Activated naive CD4-positive, alpha-beta T cell treated with anti-CD3 and anti-CD28 coated beads, Interleukin-2, amount 10 ng/mL, durations not matched to agents 7 days and 5 days (primary cell): ENCODE measurements around the gene NUP210.

ENCODE experiments used
- CTCF ChIA-PET: fragments of 350-600 bp; sonication (Branson Sonifier 250); formaldehyde crosslinking; loops from one replicate; lab custom pipeline; 2021; ENCODE audit warnings: antibody characterized with exemption; lab: Charles Lee
- DNase-seq: peaks from one replicate; pipeline ENCODE4 v3.0.0-alpha.2; 2020
- H3K27ac Mint-ChIP-seq: one replicate; pipeline ENCODE4 v1.8.0; 2021; ENCODE audit warnings: mild to moderate bottlenecking, moderate library complexity, mixed read lengths
- H3K27me3 Mint-ChIP-seq: one replicate; pipeline ENCODE4 v1.8.0; 2021; ENCODE audit warnings: mild to moderate bottlenecking, mixed read lengths
- H3K36me3 Mint-ChIP-seq: one replicate; pipeline ENCODE4 v1.8.0; 2021; ENCODE audit warnings: mixed read lengths
- H3K4me1 Mint-ChIP-seq: one replicate; pipeline ENCODE4 v1.8.0; 2021; ENCODE audit warnings: mixed read lengths
- H3K4me3 Mint-ChIP-seq: one replicate; pipeline ENCODE4 v1.8.0; 2021; ENCODE audit warnings: mild to moderate bottlenecking, moderate library complexity, mixed read lengths
- H3K9me3 Mint-ChIP-seq: one replicate; pipeline ENCODE4 v1.8.0; 2021; ENCODE audit warnings: mixed read lengths

Gene NUP210

DNA sequence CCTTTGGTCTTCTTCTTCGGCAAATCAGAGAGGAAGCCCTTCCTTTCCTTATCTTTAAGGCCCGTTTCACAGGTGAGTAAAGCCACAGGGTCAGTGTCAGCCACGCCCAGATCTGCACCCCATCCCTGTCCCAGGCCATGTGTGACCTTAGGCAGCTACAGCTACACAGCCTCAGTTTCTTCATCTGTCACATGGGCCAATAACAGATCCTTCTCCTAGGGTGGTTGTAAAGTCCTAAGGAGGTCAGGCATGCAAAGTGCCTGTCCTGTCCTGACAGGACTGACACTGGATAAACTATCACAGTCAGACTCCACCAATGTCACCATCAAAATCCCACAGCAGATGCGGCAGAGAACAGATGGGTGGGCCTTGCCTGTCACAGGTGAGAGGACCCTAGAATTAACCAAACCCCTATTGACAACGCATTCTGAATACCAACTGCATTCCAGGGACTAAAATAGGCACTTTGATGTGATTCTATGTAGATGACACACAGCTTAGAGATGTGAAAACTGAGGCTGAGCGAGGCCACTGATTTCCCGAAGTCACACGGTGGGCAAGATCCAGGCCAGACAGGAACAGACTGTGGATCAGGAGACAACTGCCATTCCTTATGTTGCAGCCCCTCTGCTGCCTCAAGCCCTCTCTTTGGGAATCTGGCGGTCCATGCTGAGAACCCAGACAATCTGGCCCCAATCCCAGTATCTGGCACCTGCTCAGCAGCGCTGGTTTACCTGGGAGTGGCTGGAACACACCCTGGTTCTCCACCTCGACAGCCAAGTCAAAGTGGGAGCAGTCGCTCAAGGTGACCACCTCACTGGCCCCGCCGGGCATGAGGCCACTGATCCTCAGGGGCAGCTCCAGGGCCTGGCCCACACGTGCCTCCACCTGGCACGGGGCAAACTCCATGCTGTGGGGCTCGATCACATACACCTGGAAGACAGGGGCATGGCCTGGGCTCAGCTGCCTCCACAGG is 48.7 kb downstream of the NUP210 start:
- no peaks in the 10 kb centered on the region for H3K27me3 Mint-ChIP-seq

DNA sequence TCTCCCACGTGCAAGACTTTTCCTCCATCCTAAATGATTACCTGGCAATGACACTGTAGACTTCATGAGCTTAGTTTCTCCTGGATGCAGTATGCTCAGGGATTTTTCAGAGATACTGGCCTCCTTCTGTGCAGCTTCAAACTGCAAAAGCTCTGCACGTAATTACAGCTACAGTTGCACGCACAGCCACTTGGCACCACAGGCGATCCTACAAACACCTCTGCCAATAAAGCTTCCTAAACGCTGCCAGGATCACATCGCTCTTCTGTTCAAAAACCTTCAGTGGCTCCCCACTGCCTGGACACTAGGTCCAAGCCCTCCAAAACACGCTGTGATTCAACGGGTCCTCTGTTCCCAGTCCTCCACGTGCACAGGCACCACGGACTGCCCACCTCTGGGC is 49.5 kb downstream of the NUP210 start:
- no peaks in the 10 kb centered on the region for H3K4me1 Mint-ChIP-seq
- no peaks in the 10 kb centered on the region for H3K9me3 Mint-ChIP-seq
- CTCF ChIA-PET: interaction anchor here (1.4 kb wide), 1 partner anchor 24 kb away, joined by 5 read pairs; no protein-coding TSS in a partner anchor
- no peak for DNase-seq
- no peak overlapping the region for H3K27ac Mint-ChIP-seq
- H3K36me3 Mint-ChIP-seq: peaks cover 54% of the 10 kb centered on the region
- no peaks in the 10 kb centered on the region for H3K27me3 Mint-ChIP-seq
- H3K4me3 Mint-ChIP-seq: no peak overlapping the region

More for the DNA sequence above, 48.7 kb downstream of the NUP210 start:
- Mint-ChIP-seq H3K9me3 (no peaks in the 10 kb centered on the region), H3K4me3 (no peak overlapping the region), H3K4me1 (no peaks in the 10 kb centered on the region), H3K27ac (no peak overlapping the region), H3K36me3 (peaks cover 52% of the 10 kb centered on the region)
- CTCF ChIA-PET: interaction anchor here (1.4 to 1.6 kb wide), 2 partner anchors 25 to 81 kb away, joined by 5 read pairs; no protein-coding TSS in a partner anchor
- no peak for DNase-seq

DNA sequence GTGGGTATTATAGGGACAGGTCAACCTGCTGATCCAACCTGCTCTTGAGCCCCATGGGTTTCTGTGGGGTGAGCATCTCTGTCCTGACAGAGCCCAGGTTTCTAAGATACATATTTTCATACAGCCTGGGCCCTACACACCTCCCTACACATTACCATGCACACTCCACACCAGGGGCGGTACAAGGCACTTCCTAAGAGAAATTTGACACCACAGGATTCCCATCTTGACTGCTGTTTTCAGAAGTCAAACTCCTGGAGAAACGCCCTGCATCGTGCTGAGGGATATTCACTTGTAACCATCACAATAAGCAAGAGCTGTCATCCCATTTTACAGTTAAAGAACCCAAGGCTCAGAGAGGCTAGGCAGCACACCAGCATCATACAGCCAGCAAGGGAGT is 50.1 kb downstream of the NUP210 start:
- DNase-seq: no peak
- H3K4me1 Mint-ChIP-seq: no peaks in the 10 kb centered on the region
- no peak overlapping the region for H3K27ac Mint-ChIP-seq
- no peaks in the 10 kb centered on the region for H3K27me3 Mint-ChIP-seq
- no peaks in the 10 kb centered on the region for H3K9me3 Mint-ChIP-seq
- CTCF ChIA-PET: interaction anchor here (0.6 to 1.4 kb wide), 2 partner anchors 24 to 93 kb away, joined by 3 to 5 read pairs; no protein-coding TSS in a partner anchor
- no peak overlapping the region for H3K4me3 Mint-ChIP-seq
- peaks cover 56% of the 10 kb centered on the region for H3K36me3 Mint-ChIP-seq

DNA sequence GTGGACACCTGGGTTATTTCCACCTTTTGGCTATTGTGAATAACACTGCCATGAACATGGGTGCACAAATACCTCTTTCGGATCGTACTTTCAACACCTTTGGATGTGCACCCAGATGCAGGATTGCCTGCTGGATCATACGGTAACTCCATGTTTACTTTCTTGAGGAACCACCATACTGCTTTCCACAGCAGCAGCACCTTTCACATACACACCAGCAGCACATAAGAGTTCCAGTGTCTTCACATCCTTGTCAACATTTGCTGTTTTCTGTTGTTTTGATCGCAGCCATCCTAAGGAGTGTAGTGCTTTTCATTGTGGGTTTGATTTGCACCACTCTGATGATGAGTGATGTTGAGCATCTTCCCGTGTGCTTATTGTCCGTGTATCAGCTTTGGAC is 51.3 kb downstream of the NUP210 start:
- no peak overlapping the region for H3K27ac Mint-ChIP-seq
- CTCF ChIA-PET: no interaction called here
- peaks cover 3% of the 10 kb centered on the region for H3K4me1 Mint-ChIP-seq
- H3K36me3 Mint-ChIP-seq: peaks cover 64% of the 10 kb centered on the region
- no peak overlapping the region for H3K4me3 Mint-ChIP-seq
- H3K9me3 Mint-ChIP-seq: no peaks in the 10 kb centered on the region
- no peak for DNase-seq
- H3K27me3 Mint-ChIP-seq: no peaks in the 10 kb centered on the region

DNA sequence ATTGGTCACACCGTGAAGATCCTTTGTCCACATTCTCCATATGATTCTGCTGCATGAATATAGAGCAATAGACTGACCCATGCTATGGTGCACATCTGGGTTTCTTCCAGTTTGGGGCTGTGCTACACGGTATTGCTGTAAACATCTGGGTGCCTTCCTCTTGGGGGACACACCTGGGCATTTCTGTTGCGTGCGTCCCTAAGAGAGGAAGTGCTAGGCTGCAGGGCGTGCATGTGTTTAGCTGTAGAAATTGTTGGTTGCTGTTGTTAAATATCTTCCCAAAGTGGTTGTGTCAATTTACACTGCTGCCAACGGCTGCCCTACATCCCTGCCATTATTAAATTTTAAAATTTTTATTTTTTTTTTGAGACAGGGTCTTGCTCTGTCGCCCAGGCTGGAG is 52.4 kb downstream of the NUP210 start:
- Mint-ChIP-seq H3K4me3 (no peak overlapping the region), H3K27me3 (no peaks in the 10 kb centered on the region), H3K36me3 (peaks cover 70% of the 10 kb centered on the region), H3K9me3 (no peaks in the 10 kb centered on the region), H3K27ac (peak overlapping the region; percentile 5), H3K4me1 (peaks cover 13% of the 10 kb centered on the region)
- CTCF ChIA-PET: no interaction called here
- no peak for DNase-seq

DNA sequence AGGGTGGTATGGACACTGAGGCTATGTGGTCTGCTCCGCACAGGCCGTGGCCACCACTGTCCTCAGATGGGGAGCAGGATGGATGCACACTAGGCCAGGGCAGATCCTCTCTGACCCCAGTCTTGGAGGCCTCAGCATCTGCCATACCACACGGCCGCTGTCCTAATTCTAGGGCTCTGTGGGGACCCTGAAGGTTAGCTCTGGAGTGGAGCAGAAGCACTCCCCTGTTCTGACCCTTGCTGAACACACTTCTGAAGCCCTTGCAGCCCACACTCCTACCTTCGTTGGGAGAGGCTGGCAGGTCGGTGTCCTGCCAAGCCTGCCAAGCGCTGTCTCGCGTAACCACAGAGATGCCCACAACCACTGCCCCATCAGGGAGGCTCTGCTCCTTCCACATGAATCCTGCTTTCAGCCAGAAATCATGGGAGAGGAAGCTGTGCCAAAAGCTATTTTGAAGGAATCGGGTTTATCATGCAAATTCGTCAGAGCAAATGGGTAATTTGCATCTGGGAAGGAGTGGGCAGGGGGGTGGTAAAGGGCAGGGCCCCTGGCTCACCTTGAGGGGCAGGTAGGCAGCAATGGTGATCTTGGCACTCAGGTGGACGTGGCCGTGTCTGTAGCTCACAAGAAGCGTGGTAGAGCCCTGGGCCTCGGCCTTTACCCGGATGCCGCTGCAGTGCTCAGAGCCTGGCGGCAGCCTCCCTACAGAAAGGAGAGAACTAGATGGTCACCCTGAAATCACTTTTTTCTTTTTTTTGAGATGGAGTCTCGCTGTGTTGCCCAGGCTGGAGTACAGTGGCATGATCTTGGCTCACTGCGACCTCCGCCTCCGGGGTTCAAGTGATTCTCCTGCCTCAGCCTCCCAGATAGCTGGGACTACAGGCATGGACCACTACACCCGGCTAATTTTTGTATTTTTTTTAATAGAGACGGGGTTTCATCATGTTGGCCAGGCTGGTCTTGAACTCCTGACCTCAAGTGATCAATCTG is 54.4 kb downstream of the NUP210 start:
- Mint-ChIP-seq H3K4me3 (no peak overlapping the region), H3K27ac (peak overlapping the region; percentile 2), H3K4me1 (peaks cover 24% of the 10 kb centered on the region), H3K9me3 (no peaks in the 10 kb centered on the region), H3K36me3 (peaks cover 71% of the 10 kb centered on the region), H3K27me3 (no peaks in the 10 kb centered on the region)
- DNase-seq: no peak
- CTCF ChIA-PET: no interaction called here

DNA sequence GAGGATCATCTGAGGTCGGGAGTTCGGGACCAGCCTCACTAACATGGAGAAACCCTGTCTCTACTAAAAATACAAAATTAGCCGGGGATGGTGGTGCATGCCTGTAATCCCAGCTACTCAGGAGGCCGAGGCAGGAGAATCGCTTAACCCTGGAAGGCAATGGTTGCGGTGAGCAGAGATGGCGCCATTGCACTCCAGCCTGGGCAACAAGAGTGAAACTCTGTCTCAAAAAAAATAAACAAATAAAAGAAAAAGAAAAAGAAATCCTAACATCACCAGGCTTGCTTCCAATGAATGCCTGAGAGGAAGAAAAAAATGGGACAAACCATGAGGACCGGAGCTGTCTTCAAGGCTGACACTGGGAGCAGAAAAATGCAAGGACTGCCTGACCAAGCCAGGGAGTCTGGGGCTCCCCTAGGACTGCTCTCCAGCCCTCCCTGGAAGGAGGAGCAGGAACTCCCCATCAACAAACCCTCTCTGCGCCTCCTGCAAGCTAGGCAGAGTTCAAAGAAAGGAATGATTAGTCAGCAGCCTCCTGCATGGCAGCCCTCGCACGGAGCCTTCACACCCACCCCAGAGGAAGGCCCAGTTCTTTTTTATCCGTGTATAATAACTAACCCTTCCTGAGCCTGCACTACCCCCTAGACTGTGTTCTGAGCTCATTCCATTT is 55.4 kb downstream of the NUP210 start:
- DNase-seq: no peak
- Mint-ChIP-seq H3K4me1 (peaks cover 24% of the 10 kb centered on the region), H3K36me3 (peaks cover 73% of the 10 kb centered on the region), H3K27ac (no peak overlapping the region), H3K9me3 (no peaks in the 10 kb centered on the region), H3K4me3 (no peak overlapping the region), H3K27me3 (no peaks in the 10 kb centered on the region)
- CTCF ChIA-PET: no interaction called here

DNA sequence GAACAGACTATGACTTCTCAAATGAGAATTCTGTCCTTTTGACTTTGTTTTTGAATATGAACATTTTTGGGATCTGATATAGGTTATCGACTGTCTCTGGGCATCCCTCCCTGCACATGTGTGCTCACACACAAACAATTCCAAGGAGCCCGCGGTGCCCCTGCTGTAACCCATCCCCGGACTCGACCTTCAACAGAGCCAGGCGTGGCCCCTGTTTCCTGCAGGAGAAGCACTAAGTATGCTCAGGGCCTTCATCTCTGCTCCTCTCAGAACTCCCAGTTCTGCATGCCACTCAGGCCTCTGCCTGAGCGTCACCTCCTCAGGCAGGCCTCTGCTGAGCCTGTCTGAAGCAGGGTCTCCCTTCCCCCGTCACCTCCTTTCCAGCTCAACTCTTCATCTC is 57.6 kb downstream of the NUP210 start:
- no peak for DNase-seq
- Mint-ChIP-seq H3K27ac (peak overlapping the region; percentile 64), H3K36me3 (peaks cover 76% of the 10 kb centered on the region), H3K4me1 (peaks cover 24% of the 10 kb centered on the region), H3K9me3 (no peaks in the 10 kb centered on the region), H3K27me3 (no peaks in the 10 kb centered on the region), H3K4me3 (no peak overlapping the region)
- CTCF ChIA-PET: interaction anchor here (0.9 to 1.3 kb wide), 4 partner anchors 9 to 90 kb away, joined by 3 to 6 read pairs (median 3); no protein-coding TSS in a partner anchor

DNA sequence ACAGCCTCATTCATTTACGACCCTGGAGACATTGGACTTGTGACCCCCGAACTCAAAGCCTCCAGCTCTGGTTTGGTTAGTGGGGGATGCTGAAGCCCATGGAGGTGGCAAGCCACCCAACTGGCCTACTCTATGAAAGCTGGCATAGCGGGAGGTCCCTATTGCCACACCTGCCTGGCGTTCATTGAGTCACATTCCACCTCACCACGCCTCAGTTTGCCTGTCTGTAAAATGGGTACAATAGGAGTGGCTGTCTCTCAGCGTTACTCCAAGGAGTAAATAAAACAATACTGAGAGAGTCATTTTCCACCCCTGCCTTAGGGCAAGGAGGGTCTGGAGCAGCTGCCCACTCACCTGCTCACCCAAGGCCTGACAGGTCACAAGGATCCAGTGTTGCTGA is 60.2 kb downstream of the NUP210 start:
- H3K27ac Mint-ChIP-seq: no peak overlapping the region
- no peak for DNase-seq
- H3K27me3 Mint-ChIP-seq: no peaks in the 10 kb centered on the region
- H3K4me3 Mint-ChIP-seq: no peak overlapping the region
- CTCF ChIA-PET: no interaction called here
- peaks cover 24% of the 10 kb centered on the region for H3K4me1 Mint-ChIP-seq
- H3K36me3 Mint-ChIP-seq: peaks cover 82% of the 10 kb centered on the region
- no peaks in the 10 kb centered on the region for H3K9me3 Mint-ChIP-seq

DNA sequence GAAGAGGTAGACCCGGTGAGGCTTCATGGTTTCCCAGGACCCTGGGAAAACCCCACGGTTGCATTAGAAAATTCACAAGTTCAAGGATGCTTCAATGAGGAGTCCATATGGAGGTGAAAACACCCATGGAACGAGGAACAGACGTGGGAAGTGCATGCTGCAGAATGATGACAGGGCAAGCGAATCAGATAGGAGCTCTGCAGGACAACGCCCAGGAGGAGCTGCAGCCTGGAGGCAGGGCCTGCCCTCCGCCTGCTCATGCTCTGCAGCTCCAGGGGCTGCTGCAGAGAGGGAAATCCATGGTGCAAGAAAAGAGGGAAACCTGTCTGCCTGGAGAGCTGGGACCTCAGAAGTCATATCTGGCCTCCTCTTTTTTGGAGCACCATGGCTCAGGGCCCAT is 61.5 kb downstream of the NUP210 start:
- Mint-ChIP-seq H3K36me3 (peaks cover 82% of the 10 kb centered on the region), H3K4me3 (no peak overlapping the region), H3K27me3 (no peaks in the 10 kb centered on the region), H3K9me3 (no peaks in the 10 kb centered on the region), H3K4me1 (peaks cover 28% of the 10 kb centered on the region), H3K27ac (peak overlapping the region; percentile 21)
- DNase-seq: no peak
- CTCF ChIA-PET: interaction anchor here (2.0 kb wide), 1 partner anchor 13 kb away, joined by 4 read pairs; no protein-coding TSS in a partner anchor

DNA sequence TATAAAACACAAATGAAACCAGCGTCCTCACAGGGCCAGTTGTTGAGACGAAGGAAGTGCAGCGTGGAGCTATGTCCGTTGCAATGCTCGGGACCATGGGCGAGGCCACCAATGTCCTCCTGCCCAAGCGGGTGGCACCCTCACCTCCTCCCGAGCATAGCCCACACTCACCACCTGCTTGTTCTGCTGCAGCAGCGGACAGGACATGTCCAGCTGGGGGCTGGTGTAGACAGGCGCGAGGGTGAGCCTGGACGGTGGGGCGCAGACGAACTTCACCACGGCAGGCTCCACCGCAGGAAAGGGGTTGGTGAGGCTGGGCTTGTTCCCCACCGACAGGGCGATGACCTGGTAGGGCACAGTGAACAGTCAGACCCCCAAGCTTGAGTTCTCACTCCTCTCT is 62.1 kb downstream of the NUP210 start:
- Mint-ChIP-seq H3K27me3 (no peaks in the 10 kb centered on the region), H3K27ac (no peak overlapping the region), H3K4me1 (peaks cover 28% of the 10 kb centered on the region), H3K9me3 (no peaks in the 10 kb centered on the region), H3K4me3 (no peak overlapping the region), H3K36me3 (peaks cover 82% of the 10 kb centered on the region)
- CTCF ChIA-PET: interaction anchor here (2.0 kb wide), 1 partner anchor 13 kb away, joined by 4 read pairs; no protein-coding TSS in a partner anchor
- no peak for DNase-seq

DNA sequence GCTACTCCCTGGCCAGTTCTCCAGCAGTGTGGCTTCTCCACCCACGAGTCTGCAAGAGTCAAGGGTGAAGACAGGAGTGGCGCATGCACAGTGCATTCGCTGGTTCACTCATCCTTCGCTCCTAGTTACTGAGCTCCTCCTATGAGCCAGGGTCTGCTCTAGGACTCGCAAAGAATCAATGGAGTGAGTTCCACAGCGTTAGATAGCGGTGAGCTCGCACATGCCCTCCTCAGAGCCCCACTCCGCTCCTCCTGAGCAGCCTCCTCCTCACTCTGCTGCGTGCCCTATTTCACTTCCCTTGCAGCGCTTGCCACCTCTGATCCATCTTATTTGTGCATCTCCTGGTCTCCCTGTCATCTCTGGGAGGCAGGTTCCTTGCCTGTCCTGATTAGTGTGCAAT is 63.0 kb downstream of the NUP210 start:
- no peaks in the 10 kb centered on the region for H3K9me3 Mint-ChIP-seq
- no peak overlapping the region for H3K27ac Mint-ChIP-seq
- H3K36me3 Mint-ChIP-seq: peaks cover 83% of the 10 kb centered on the region
- H3K4me1 Mint-ChIP-seq: peaks cover 27% of the 10 kb centered on the region
- H3K27me3 Mint-ChIP-seq: no peaks in the 10 kb centered on the region
- CTCF ChIA-PET: no interaction called here
- DNase-seq: no peak
- H3K4me3 Mint-ChIP-seq: no peak overlapping the region

DNA sequence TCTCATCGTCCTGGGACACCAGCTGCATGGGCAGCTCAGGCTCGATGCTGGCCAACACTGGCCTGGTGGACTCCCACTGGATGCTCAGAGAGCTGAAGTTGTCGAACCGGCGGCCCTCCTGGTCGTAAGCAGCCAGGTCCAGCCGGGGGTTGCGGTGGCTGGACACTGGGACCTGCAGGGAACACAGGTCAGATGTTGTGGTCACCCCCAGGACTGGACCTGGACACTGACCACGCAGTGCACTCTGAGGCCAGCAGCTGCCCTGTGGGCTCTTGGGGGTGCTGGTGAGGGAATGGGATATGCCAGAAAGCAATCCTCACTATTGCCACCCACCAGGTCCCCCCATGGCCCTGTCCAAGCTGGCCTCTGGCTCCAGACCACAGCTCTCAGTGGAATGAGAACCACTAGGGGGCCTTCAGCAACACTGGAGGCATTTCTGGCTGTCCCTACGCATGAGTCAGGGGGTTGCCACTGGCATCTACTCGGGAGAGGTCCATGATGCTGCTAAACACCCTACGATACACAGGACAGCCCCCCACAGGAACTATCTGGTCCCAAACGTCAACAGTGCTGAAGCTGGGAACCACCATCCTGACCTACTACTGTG is 66.1 kb downstream of the NUP210 start:
- Mint-ChIP-seq H3K4me1 (peaks cover 42% of the 10 kb centered on the region), H3K27me3 (no peaks in the 10 kb centered on the region), H3K9me3 (no peaks in the 10 kb centered on the region), H3K4me3 (no peak overlapping the region), H3K27ac (no peak overlapping the region), H3K36me3 (peaks cover 83% of the 10 kb centered on the region)
- no peak for DNase-seq
- CTCF ChIA-PET: interaction anchor here (1.1 to 1.6 kb wide), 4 partner anchors 8 to 99 kb away, joined by 3 to 11 read pairs (median 4); no protein-coding TSS in a partner anchor
